SH-SY5Y (cell line): ENCODE data around the gene VPS45.

Experiments used
- GATA2 ChIP-seq: IDR thresholded peaks from 2 replicates; pipeline ENCODE4 v1.6.1; 2011; ENCODE audit warnings: mild to moderate bottlenecking, low read depth, low read length
- GATA3 ChIP-seq: IDR thresholded peaks from 2 replicates; pipeline ENCODE4 v1.6.1; 2011; ENCODE audit warnings: low read depth, mild to moderate bottlenecking, low read length, moderate library complexity

Gene VPS45

DNA sequence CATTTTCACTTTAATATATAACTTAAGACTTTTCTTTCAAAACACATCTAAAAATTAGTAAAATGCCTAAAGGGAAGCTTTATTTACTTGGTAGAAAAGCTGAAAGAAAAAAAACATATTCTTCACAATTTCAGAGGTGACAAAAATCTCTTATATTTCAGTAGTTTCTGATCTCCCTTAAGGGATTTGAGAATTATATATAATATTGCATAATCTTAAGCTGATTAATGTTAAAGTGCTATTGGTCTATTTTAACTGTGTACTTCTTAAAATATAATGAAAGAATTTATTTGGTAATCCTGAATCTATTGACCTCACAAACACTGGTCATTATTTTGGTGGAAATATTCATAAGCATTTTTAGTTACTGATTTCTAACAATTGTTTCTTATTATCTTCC, 1.2 kb upstream of the VPS45 start:
- TF ChIP-seq GATA2 (no peak), GATA3 (no peak)

DNA sequence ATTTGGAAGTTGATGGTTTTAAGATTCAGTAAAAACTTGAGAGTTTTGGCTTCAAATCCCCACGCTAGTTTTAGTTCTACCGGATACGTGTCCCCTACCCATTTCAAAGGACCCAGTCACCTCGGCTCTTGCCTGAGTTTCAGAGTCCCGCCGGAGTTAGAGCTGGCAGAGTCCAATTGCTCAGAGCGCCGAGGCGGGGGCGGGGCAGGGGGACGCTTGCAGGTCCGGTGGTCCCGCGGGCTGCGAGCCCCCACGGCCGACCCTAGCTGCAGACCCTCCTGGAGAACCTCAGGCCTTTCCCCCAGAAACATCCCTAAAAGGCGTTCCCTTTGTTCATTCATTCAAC, 765 bp upstream of the VPS45 start:
- TF ChIP-seq GATA3 = no peak
- TF ChIP-seq GATA2 = no peak

DNA sequence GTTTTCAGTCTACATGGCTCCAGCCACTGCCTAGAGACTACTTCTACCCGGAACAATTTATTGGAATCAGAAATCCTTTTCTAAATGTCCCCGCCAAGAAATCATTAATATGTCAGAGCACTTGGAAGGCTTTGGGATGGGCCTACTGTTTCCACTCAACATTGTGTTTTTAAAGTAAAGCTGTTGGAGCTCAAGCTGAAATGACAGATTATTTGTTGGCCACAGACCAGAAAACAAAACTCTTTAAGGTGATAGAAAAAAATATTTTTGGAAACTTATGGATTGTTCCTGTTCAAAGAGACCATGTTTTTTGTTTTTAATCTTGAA, 496 bp downstream of the VPS45 start:
- TF ChIP-seq GATA3 = no peak
- no peak for TF ChIP-seq GATA2

DNA sequence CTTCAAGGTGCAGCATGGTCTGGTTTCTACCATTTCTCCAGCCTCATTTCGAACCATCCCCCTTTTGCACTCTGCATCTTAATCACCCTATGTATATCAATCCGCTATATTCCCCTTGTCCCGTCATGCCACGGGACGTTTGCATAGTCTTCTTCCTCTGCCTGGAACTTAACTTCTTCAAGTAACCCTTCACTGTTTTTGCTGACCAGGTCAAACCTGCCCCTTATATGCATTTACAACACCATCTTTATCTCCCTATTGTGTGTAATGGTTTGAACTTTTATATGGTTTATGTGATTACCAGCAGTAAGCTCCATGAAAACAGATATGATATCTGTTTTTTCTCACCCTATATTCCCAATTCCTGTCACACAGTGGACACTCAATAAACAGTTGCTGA, 2.3 kb downstream of the VPS45 start:
- no peak for TF ChIP-seq GATA2

DNA sequence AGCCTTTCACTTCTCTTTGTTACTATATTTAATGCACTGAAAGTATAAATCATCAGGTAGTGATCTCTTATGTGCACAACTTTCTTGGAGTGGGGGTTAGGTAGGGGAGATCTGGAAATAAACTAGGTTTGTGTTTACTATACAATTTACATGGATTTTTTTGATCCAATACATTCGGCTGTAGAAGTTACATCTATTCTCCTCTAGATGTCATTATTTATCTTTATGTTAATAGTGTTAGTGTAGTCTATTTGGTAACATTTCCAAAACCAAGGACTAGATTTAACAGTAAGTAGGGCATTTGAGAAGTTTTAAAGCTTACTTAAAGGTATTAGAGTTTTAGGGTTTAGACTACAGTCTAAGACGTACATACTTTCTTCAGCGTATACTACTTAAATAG, 5.4 kb downstream of the VPS45 start:
- TF ChIP-seq GATA2 (no peak), GATA3 (no peak)

DNA sequence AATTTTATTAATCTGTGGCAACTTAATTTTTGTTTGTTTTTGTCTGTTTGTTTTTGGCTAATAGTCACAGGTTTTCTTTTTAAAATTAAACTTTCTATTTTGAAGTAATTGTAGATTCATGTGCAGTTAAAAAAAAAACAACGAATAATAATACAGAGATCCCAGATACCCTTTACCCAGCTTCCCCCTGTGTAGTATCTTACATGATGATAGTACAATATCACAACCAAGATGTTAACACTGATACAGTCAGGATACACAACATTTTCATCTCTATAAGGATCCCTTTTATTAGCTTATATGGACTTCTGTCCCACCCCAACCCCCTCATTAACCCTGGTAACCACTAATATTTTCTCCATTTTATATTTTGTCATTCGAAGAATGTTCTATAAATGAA, 5.9 kb downstream of the VPS45 start:
- TF ChIP-seq GATA3 = no peak

DNA sequence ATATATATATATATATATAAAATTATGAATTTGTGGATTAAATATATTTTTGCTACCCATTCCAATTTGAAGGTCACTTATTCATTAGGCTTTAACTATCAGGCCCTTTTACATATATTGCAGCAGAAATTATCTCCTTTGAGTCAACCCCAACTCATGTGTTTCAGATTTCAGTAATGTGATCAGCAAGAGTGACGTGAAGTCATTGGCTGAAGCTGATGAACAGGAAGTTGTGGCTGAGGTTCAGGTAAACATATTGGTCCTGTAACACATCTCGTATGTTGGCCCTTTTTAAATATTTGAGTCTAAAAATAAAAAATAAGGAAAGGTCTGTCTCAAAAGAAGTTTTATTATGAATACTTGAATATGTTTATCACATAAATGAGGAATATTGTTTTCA, 8.5 kb downstream of the VPS45 start:
- TF ChIP-seq GATA2 = no peak
- TF ChIP-seq GATA3 = no peak

DNA sequence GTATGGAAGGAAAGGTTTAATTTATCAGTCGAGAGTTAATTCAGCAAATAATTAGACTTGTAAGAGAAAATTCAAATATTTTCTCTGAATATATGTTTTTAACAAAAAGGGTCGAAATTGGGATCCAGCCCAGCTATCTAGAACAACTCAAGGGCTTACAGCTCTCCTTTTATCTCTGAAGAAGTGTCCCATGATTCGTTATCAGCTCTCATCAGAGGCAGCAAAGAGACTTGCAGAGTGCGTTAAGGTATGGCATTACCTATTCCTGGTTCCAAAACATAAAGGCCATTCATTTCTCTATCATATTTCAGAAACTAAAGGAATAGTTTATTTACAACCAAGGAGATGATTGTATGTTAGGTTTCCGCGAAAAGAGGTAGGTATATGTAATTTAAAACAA, 9.4 kb downstream of the VPS45 start:
- TF ChIP-seq GATA3 = no peak
- no peak for TF ChIP-seq GATA2

DNA sequence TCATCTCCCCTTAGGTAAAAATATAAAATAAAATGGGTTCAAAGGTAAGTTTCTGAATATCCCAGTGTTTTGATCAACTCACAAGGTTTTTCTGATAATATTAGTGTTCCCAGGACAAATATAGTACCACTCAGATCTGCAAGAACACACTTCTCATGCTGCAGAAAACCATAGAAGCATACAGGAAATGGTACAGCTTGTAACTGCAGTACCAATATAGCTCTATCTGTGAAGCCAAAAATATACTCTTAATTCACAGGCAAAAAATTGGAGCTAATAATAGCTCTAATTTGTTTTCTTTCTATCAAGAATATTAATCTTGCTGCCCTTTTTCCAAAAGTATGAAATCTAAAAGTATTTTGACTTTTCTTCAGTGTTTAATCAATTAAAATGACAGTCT, 13.2 kb downstream of the VPS45 start:
- TF ChIP-seq GATA2 (no peak), GATA3 (no peak)

DNA sequence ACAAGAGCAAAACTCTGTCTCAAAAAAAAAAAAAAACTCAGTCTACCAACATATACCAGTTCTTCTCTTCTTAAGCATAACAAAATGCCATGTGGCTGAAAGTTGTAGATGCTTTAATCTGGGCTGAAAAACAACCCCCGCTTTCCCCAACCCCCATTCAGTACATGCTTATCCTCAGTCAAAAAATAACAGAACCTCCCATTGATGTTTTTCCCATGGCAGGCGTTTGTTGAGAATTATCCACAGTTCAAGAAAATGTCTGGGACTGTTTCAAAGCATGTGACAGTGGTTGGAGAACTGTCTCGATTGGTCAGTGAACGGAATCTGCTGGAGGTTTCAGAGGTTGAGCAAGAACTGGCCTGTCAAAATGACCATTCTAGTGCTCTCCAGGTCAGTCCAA, 14.9 kb downstream of the VPS45 start:
- TF ChIP-seq GATA2 (no peak), GATA3 (no peak)

DNA sequence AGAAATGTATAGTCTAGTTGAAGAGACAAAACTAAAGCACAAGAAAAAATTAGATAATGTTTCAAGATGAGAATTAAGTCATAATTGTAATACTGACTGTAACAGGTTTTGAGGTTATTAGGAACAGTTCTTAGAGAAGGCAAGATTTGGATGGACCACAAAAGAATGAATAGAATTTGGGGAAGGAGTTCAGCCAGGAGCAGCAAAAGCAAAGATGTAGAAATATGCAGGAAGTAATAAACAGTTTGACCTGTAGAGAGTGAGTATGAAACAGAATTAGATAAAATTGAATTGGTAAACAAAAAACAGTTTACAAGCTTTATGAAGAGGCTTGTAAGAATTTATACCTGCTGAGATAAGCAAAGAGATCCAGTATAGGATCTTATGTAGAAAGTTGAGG, 16.3 kb downstream of the VPS45 start:
- TF ChIP-seq GATA3 (no peak), GATA2 (no peak)

DNA sequence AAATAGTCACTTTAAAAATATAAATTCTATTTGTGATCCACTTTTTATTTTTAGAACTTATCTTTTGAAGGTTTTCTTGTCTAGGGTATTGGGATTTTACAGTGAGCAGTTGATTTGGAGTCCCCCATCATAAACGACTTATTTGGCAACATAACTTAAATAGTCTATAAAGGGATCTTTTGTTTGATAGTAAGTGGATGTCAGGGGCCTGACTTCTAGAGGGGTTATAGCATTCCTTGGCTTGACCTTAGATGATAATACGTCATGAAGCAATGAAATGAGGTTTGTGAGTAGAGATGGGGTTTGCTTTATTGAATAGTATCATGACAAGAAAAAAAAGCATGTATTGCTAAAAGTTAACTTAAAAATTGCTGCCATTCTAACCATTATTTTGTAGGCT, 17.8 kb downstream of the VPS45 start:
- no peak for TF ChIP-seq GATA3
- no peak for TF ChIP-seq GATA2

DNA sequence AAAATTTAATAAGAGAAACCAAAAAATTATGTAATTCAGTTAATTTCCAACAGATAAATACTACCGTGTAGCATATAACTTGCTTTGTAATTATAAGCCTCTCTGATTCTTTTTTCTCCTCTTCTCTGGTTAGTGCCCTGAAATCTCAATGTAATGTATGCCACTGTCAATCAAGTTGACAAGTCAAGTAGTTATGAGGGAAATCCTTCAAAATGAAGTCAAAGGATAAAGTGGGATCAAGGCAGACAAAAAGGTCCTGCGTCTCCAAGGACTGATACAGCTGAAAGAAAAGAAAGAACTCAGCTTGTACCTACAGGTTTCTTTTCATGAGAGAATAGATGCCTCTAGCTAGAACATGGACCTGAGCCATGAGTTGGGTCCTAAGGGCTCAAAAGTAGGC, 19.8 kb downstream of the VPS45 start:
- TF ChIP-seq GATA3 = no peak
- TF ChIP-seq GATA2 = no peak

DNA sequence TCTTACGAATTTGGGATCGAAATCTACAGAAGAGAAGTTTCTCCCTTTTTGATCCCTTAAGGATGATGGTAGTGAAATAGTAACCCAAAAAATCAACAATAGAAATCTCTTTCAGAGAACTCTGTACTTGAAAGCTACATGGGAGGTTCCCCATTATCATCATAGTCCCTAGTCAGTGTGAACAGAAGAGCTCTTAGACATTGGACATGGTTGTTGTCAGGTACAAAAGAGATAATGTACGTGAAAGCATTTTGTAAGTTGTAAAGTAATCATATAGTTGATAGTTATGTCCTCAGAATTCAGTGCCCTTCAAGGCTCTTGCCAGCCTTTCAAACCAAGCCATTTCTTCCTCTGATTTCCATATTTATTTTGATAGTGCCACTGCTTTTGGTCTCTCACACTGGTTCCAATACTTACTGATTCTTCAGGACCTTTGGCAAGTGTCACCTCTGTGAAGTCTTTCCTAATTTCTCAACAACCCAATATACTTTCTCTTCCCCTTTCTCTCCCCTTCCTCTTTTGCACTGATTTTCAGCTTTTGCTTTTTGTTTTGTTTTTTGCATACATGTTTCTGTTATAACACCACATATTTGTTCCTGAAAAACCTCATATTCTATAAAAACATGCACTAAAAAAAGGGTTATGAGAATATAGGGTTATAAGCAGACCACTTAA, 22.4 kb downstream of the VPS45 start:
- no peak for TF ChIP-seq GATA3

DNA sequence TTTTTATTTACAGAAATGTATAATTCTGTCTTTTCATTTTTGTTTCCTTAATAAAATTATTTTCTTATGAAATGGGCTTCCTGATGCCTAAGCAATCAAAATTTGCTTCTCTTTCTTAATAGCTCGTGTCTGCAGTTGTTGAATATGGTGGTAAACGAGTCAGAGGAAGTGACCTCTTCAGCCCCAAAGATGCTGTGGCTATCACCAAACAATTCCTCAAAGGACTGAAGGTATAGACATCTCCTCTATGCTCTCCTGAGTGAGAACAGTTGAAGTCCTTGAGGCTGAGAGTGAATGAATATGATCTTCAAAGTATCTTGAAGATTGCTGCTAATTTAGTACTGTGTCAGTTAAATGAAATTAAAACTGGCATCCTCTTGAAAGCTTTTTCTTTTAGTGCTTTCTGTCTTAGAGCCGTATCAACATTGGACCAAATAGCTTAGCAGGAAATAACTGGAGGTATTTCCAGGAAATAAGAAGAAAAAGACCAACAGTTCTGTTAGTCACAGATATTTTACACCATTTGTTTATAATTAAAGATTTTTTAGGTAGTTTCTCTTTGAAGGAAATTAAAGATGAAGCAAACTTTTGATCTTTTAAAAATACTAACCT, 24.7 kb downstream of the VPS45 start:
- no peak for TF ChIP-seq GATA3
- no peak for TF ChIP-seq GATA2

DNA sequence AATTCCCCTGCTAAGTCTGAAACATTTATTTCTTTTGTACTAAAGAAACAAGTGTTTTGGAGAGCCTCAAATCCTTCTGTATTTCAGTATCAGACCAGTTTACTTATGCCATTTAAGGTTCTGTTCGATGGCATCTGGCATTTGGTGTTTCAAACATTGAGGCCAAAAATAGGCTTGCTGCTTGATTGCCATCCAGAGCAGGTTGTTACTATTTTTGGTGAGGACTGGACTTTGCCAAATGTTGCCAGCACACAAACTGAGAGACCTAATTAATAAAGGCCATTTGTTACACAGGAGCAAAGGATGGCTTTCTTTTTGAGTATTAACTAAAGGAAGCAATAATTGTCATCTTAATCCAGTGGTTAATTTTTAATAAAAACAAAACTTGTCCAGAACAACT, 26.2 kb downstream of the VPS45 start:
- TF ChIP-seq GATA3 (no peak), GATA2 (no peak)

DNA sequence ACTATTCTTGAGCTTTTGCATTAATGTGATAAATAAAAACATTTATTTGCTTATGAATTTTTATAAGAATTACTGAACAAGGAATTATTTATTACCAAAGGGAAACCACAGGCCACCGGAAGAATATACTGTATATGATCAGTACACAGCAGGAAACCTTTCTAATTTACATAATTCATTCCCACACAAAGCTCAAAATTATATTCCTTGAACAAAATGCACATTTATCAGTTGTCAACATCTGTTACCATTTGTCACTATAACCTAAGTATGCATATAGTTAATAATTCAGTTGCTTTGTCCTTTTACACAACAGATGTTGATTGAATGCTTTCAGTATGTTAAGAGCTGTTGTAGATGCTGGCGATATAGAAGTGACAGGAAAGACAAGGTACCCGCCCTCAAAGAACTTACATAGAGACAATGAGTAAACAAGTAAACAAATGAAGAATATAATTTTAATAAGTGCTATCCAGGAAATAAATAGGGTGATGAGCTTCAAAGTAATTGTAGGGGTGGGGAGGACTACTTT, 27.2 kb downstream of the VPS45 start:
- TF ChIP-seq GATA2 (no peak), GATA3 (no peak)
